ENCODE measurements around the gene PSAP. TPM values are rescaled to one million over a fixed set of nuclear protein-coding genes. Genes with fewer than 3 reads are reported as not detected.

The PSAP gene
- total RNA-seq, 3 donors from 2014 or later, result 96.4 to 125 (median 97.9) TPM

DNA sequence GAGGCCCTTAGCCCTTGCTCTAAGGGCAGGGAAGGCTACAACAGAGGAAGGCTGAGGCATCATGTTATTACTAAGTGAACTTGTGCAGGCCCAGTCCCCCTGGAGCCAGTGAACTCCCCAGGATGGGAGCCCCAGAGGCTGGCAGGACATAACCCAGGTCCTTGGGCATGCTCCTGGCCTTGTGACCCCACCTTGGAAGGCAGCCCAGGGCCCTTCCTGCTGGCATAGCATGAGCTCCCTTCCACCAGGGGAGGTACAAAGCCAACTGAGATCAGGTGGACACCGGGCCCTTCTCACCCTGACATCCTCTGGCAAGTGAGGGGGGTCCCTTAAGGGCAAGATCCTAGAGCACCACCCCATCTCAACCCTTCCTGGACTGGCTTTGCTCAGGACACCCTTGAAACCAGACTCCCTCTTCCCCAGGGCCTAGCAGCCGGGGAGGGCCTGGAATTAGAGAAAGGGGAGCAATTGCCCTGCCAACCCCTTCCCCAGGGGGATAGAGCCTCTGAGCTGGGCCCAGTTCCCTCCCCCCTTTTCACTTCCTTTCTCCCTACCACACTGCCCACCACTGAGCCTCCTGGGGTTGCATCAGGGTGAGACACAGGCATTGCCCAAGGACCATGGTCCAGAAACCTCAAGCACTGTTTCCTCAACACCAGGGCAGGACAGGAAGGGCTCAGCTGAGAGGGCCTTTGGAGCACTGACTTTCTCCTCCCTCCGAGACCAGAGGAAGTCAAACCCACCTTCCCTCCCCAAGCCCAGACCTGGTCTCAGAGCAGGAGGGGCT, 75.9 kb downstream of the PSAP start:
- peaks cover 16% of the 10 kb centered on the region for H3K36me3 Mint-ChIP-seq (ENCODE audit: insufficient read depth)
- H3K4me1 Mint-ChIP-seq (ENCODE audit: low read depth), result peaks cover 49% of the 10 kb centered on the region
- H3K27me3 Mint-ChIP-seq (ENCODE audit: low read depth), result no peaks in the 10 kb centered on the region
- H3K4me3 Mint-ChIP-seq, result peak overlapping the region; percentile 94
- ATAC-seq, result no peak
- DNase-seq, result no peak
- H3K9me3 Mint-ChIP-seq, result no peaks in the 10 kb centered on the region

DNA sequence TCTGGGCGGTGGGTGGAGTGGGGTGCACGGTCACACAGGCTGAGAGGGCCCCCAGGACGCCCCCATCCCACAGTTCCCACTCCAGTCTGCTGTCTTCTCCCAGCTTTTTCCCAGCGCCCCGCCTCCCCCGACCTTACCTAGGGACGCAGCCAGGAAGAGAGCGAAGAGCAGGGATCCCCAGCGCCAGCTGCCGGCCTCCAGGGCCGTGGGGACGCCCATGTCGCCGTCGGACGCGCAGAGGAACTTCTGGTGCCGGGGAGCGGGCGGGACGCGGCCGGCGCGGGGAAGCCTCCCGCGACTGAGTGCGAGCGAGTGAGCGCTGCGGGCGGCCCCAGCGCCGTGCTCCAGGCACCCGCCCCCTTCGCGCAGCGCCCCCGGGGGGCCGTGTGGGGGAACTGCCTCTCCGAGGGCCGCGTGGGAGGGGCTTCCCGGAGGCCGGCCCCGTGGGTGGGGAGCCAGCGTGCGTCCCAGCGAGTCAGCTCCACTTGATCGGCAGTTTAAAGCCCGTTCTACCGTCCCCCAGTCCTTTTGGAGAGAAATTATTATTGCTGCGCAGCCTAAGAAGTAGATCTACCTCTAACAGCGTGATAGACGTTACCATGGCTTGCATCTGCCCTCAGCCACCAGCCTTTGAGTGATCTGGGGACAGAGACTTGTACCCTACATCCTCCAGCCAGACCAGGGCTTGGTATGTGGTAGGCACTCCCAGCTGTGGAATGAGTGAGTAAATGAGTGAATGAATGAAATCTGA, 77.7 kb downstream of the PSAP start, which contains the start of gene VSIR:
Gene VSIR (minus strand): TSS at position 300 of the 751 bp plus-strand sequence. CDS start 81 bp downstream, at position 219.
- H3K36me3 Mint-ChIP-seq (ENCODE audit: insufficient read depth), result peaks cover 27% of the 10 kb centered on the region

GRCh38 chr10:71772832-71773220, 78.2 kb downstream of the PSAP start:
- ATAC-seq, result no peak

More for the DNA sequence above, 77.7 kb downstream of the PSAP start, which contains the start of gene VSIR:
- H3K9me3 Mint-ChIP-seq, result no peaks in the 10 kb centered on the region
- H3K4me1 Mint-ChIP-seq (ENCODE audit: low read depth), result peaks cover 62% of the 10 kb centered on the region
- ATAC-seq (peak; percentile 73 to 78), DNase-seq (peak; percentile 96)
- H3K27me3 Mint-ChIP-seq (ENCODE audit: low read depth), result no peaks in the 10 kb centered on the region
- peak within 1 kb of the TSS; percentile 94 for H3K4me3 Mint-ChIP-seq

DNA sequence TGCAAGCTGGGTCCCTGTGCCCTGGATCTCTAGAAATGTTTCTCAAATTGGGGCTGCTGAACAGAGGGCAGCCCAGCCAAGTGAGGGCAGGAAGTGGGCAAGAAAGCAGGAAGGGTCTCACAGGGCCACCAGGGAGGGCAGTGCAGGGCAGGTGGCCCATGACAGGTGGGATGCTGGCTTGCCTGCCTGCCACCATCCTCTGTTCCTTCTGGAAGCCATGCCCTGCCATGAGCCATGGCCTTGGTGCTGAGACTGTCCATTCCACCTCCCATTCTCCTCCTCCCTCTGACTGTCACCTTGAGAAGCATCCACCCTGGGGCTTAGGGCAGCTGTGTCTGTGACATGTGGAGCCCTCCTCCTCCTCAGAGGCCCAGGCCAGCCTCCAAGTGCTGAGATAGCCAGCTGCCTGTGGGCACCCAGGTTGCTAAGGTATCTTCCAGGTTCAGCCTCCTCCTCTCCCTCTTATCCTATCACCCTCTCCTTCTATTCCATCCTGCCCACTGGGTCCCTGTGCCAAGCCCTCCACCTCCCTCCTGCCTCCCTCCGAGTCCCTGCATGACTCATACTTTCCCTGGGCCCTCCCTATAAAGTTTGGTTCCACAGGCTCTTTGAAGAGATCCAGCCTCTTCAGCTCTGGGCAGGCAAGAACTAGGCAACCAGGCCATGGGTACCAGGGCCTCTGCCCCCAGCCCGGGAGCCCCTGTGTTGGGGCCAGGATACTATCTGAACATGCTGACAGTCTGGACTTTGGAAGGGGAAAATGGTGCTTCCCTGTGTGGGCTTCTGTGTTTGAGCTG, 79.0 kb downstream of the PSAP start:
- DNase-seq (peak; percentile 59), ATAC-seq (no peak)
- Mint-ChIP-seq H3K4me3 (peak overlapping the region; percentile 94), H3K27me3 (ENCODE audit: low read depth) (no peaks in the 10 kb centered on the region), H3K9me3 (no peaks in the 10 kb centered on the region), H3K36me3 (ENCODE audit: insufficient read depth) (peaks cover 35% of the 10 kb centered on the region), H3K4me1 (ENCODE audit: low read depth) (peaks cover 73% of the 10 kb centered on the region)

More at GRCh38 chr10:71772832-71773220, 78.2 kb downstream of the PSAP start:
- DNase-seq, result no peak
- Mint-ChIP-seq H3K36me3 (ENCODE audit: insufficient read depth) (peaks cover 29% of the 10 kb centered on the region), H3K9me3 (no peaks in the 10 kb centered on the region), H3K27me3 (ENCODE audit: low read depth) (no peaks in the 10 kb centered on the region), H3K4me1 (ENCODE audit: low read depth) (peaks cover 67% of the 10 kb centered on the region), H3K4me3 (peak overlapping the region; percentile 94)

DNA sequence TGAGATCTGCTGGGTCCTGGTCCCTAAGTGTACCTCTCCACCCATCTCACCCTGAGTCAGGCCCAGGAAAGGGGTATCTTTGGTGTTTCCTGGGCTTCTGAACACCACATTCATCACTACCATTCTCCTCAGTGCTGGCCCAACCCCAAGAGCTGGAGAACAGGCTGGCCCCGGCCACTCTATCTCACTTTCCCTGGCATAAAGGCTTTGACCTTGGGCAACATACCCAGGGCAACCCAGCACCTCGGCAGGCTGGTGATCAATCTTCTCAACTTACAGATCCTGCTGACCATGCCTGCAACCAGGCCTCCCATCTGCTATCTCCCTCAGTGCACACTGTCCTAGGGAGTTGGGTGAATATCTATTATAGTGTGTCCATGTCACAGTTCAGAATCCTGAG, 79.8 kb downstream of the PSAP start:
- Mint-ChIP-seq H3K27me3 (ENCODE audit: low read depth) (no peaks in the 10 kb centered on the region), H3K36me3 (ENCODE audit: insufficient read depth) (peaks cover 43% of the 10 kb centered on the region), H3K4me1 (ENCODE audit: low read depth) (peaks cover 74% of the 10 kb centered on the region), H3K9me3 (no peaks in the 10 kb centered on the region), H3K4me3 (peak overlapping the region; percentile 94)
- no peak for ATAC-seq
- DNase-seq, result no peak

DNA sequence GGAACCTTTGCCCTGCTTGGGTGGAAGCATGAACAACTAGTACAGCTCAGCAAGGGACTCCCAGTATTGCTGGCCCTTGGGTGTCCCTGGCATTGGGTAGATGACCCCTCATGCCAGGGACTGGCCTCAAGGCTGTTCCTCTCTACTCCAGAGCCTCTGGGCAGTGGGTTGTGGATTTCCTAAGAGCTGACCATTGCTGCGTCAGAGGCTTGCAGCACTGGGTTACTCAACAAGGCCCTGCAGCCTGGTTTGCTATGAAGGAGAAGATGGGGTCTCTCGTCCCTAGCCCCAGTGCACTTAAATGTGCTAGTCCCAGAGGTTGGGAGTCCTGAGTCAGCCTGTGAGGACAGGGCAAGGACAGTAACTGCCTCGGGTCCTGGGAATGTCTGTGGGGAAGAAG, 80.3 kb downstream of the PSAP start:
- peaks cover 45% of the 10 kb centered on the region for H3K36me3 Mint-ChIP-seq (ENCODE audit: insufficient read depth)
- no peak for ATAC-seq
- peaks cover 73% of the 10 kb centered on the region for H3K4me1 Mint-ChIP-seq (ENCODE audit: low read depth)

GRCh38 chr10:71770255-71770654, 80.8 kb downstream of the PSAP start:
- Mint-ChIP-seq H3K4me3 (peak overlapping the region; percentile 94), H3K9me3 (no peaks in the 10 kb centered on the region), H3K36me3 (ENCODE audit: insufficient read depth) (peaks cover 50% of the 10 kb centered on the region), H3K4me1 (ENCODE audit: low read depth) (peaks cover 73% of the 10 kb centered on the region), H3K27me3 (ENCODE audit: low read depth) (no peaks in the 10 kb centered on the region)
- ATAC-seq, result no peak
- no peak for DNase-seq

More for the DNA sequence above, 80.3 kb downstream of the PSAP start:
- no peak for DNase-seq
- Mint-ChIP-seq H3K4me3 (peak overlapping the region; percentile 94), H3K27me3 (ENCODE audit: low read depth) (no peaks in the 10 kb centered on the region), H3K9me3 (no peaks in the 10 kb centered on the region)

- H3K4me1 Mint-ChIP-seq (ENCODE audit: low read depth), result peaks cover 76% of the 10 kb centered on the region
- peaks cover 53% of the 10 kb centered on the region for H3K36me3 Mint-ChIP-seq (ENCODE audit: insufficient read depth)
- H3K27me3 Mint-ChIP-seq (ENCODE audit: low read depth), result no peaks in the 10 kb centered on the region
- H3K4me3 Mint-ChIP-seq, result peak overlapping the region; percentile 94
- DNase-seq, result no peak
- ATAC-seq, result peak; percentile 3 to 4
- no peaks in the 10 kb centered on the region for H3K9me3 Mint-ChIP-seq
These were observed 81.7 kb downstream of the PSAP start for GRCh38 chr10:71769279-71769823.

DNA sequence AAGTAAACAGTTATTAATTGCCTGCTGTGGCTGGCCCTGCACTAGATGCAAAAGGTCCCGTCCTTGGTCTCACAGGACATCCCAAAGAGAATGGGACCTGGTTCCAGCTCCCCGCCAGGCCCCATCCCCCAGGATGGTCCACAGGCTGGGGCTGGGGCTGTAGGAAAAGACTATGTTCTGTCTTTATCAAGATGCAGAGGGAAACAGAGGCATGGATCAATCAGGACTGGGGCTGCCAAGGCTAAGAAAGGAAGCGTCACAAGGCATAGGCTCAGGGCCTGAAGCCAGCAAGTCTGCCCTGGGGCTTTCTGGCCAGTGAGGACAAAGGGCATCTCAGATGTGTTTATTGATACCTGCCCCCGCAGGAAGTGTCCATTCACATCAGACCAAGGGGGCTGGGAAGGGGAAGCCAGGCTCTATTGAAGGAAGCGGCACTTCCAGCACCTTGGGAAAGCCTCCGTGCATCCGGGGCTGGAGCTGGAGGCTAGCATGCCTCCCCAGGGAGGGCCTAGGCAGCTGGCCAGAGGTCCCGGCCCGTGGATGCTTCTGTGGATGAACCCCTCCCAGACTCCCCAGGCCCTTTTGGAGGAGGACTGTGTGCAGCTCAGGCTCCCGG, 83.5 kb downstream of the PSAP start:
- no peak for DNase-seq
- no peaks in the 10 kb centered on the region for H3K27me3 Mint-ChIP-seq (ENCODE audit: low read depth)
- H3K9me3 Mint-ChIP-seq, result no peaks in the 10 kb centered on the region
- peaks cover 85% of the 10 kb centered on the region for H3K4me1 Mint-ChIP-seq (ENCODE audit: low read depth)
- H3K4me3 Mint-ChIP-seq, result peak overlapping the region; percentile 94
- peaks cover 60% of the 10 kb centered on the region for H3K36me3 Mint-ChIP-seq (ENCODE audit: insufficient read depth)
- ATAC-seq, result no peak

DNA sequence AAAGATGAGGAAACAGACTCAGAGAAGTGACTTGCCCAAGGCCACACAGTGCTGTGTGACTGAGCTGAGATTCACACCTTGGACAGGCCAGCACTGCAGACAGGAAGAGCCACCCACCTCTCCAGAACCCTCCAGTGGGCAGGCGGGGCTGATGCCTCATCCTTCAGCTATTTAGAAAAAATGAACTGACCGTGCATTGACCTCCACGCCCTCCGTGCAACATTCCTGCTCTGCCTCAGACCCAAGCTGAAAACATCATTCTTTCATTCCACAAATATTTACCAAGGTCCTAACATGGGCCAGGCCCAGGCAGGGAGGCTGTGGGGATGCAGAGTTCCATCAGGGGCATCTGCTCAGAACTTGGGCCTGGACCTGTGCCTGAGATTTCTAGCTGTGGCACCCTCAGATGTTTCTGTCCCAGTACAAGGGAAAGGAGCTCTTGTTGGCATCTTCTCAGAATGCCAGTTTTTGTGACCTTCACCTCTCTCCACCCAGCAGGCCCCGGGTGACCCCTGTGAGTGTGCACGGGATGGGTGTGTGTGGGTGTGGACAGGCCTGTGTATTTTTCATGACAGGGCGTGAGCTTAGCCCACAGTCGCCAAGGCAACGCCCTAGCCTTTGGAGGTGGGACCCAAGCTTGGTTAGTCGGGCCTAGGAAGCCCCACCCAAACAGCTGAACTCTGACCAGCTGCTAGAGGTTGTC, 84.2 kb downstream of the PSAP start:
- Mint-ChIP-seq H3K36me3 (ENCODE audit: insufficient read depth) (peaks cover 54% of the 10 kb centered on the region), H3K4me3 (peak overlapping the region; percentile 94)

More for the DNA sequence above, 84.2 kb downstream of the PSAP start:
- no peaks in the 10 kb centered on the region for H3K27me3 Mint-ChIP-seq (ENCODE audit: low read depth)
- DNase-seq (no peak), ATAC-seq (no peak)
- H3K4me1 Mint-ChIP-seq (ENCODE audit: low read depth), result peaks cover 89% of the 10 kb centered on the region
- no peaks in the 10 kb centered on the region for H3K9me3 Mint-ChIP-seq
